Activated T-helper 1 cell treated with anti-CD3 and anti-CD28 coated beads, Interleukin-12 subunit alpha, Interleukin-12 subunit beta, Interleukin-2, Interleukin-4 antibody, amounts not matched to agents 30 ng/mL and 10 ng/mL and 1 ng/mL, durations not matched to agents 14 hours and 24 hours and 36 hours (primary cell): ENCODE measurements around the gene GLDC. TPM values are rescaled to one million over a fixed set of nuclear protein-coding genes. Genes with fewer than 3 reads are reported as not detected.

Experiments used
- DNase-seq: peaks from one replicate; pipeline ENCODE4 v3.0.0; 2021; ENCODE audit warnings: low spot score
- H3K27ac Mint-ChIP-seq: one replicate; pipeline ENCODE4 v1.8.0; 2021; ENCODE audit warnings: mild to moderate bottlenecking, mixed read lengths
- H3K27me3 Mint-ChIP-seq: one replicate; pipeline ENCODE4 v1.8.0; 2022; ENCODE audit warnings: mild to moderate bottlenecking, moderate library complexity, mixed read lengths; ENCODE audit not compliant: insufficient read depth
- H3K36me3 Mint-ChIP-seq: one replicate; pipeline ENCODE4 v1.8.0; 2021; ENCODE audit warnings: low read depth, mixed read lengths
- H3K4me1 Mint-ChIP-seq: one replicate; pipeline ENCODE4 v1.8.0; 2021; ENCODE audit warnings: low read depth, mixed read lengths
- H3K4me3 Mint-ChIP-seq: one replicate; pipeline ENCODE4 v1.8.0; 2021; ENCODE audit warnings: mild to moderate bottlenecking, moderate library complexity, mixed read lengths
- H3K9me3 Mint-ChIP-seq: one replicate; pipeline ENCODE4 v1.8.0; 2021; ENCODE audit warnings: mixed read lengths
- intact Hi-C: fragments of 100-400 bp; cut with micrococcal nuclease; formaldehyde crosslinking; loops from one replicate; pipeline ENCODE4 v1.15.1; 2024
- total RNA-seq: library from RNA; stranded (reverse); gene quantifications from 2 replicates; pipeline ENCODE4 v1.2.3, GENCODE V29; 2022

GLDC gene
- total RNA-seq, 1 donor from 2014 or later = 1.4 TPM

GRCh38 chr9:6676254-6676921 is 30.9 kb upstream of the GLDC start:
- H3K36me3 Mint-ChIP-seq = peaks cover 5% of the 10 kb centered on the region
- peaks cover 7% of the 10 kb centered on the region for H3K4me1 Mint-ChIP-seq
- DNase-seq = no peak
- H3K27ac Mint-ChIP-seq = no peak overlapping the region
- peaks cover 3% of the 10 kb centered on the region for H3K27me3 Mint-ChIP-seq
- no peaks in the 10 kb centered on the region for H3K9me3 Mint-ChIP-seq
- intact Hi-C loops = no loop called here
- no peak overlapping the region for H3K4me3 Mint-ChIP-seq

GRCh38 chr9:6675268-6675667 is 29.7 kb upstream of the GLDC start:
- Mint-ChIP-seq H3K36me3 (peaks cover 1% of the 10 kb centered on the region), H3K4me3 (no peak overlapping the region), H3K9me3 (no peaks in the 10 kb centered on the region), H3K4me1 (peaks cover 1% of the 10 kb centered on the region), H3K27ac (no peak overlapping the region), H3K27me3 (peaks cover 3% of the 10 kb centered on the region)
- DNase-seq = no peak
- intact Hi-C loops = no loop called here

GRCh38 chr9:6673326-6674025 is 27.9 kb upstream of the GLDC start:
- Mint-ChIP-seq H3K36me3 (peaks cover 1% of the 10 kb centered on the region), H3K27me3 (peaks cover 5% of the 10 kb centered on the region), H3K9me3 (no peaks in the 10 kb centered on the region), H3K4me1 (no peaks in the 10 kb centered on the region), H3K27ac (no peak overlapping the region), H3K4me3 (no peak overlapping the region)
- no peak for DNase-seq
- intact Hi-C loops = no loop called here

GRCh38 chr9:6672118-6672517 is 26.6 kb upstream of the GLDC start:
- no peak overlapping the region for H3K4me3 Mint-ChIP-seq
- intact Hi-C loops = no loop called here
- no peak for DNase-seq
- peaks cover 7% of the 10 kb centered on the region for H3K27me3 Mint-ChIP-seq
- H3K4me1 Mint-ChIP-seq = no peaks in the 10 kb centered on the region
- no peaks in the 10 kb centered on the region for H3K9me3 Mint-ChIP-seq
- H3K27ac Mint-ChIP-seq = no peak overlapping the region
- no peaks in the 10 kb centered on the region for H3K36me3 Mint-ChIP-seq

GRCh38 chr9:6671416-6671815 is 25.9 kb upstream of the GLDC start:
- H3K36me3 Mint-ChIP-seq = no peaks in the 10 kb centered on the region
- no peak overlapping the region for H3K4me3 Mint-ChIP-seq
- H3K9me3 Mint-ChIP-seq = no peaks in the 10 kb centered on the region
- H3K4me1 Mint-ChIP-seq = no peaks in the 10 kb centered on the region
- no peak for DNase-seq
- H3K27me3 Mint-ChIP-seq = peaks cover 5% of the 10 kb centered on the region
- intact Hi-C loops = no loop called here
- no peak overlapping the region for H3K27ac Mint-ChIP-seq

- Mint-ChIP-seq H3K9me3 (no peaks in the 10 kb centered on the region), H3K4me3 (no peak overlapping the region), H3K27me3 (peaks cover 5% of the 10 kb centered on the region), H3K36me3 (no peaks in the 10 kb centered on the region), H3K4me1 (no peaks in the 10 kb centered on the region), H3K27ac (no peak overlapping the region)
- no peak for DNase-seq
- intact Hi-C loops = loop anchor here (5.0 kb wide), 1 partner anchor 318 kb away; no protein-coding TSS in a partner anchor
Measured at GRCh38 chr9:6669881-6670280, 24.4 kb upstream of the GLDC start.

GRCh38 chr9:6667633-6668280 is 22.2 kb upstream of the GLDC start:
- no peak overlapping the region for H3K4me3 Mint-ChIP-seq
- H3K36me3 Mint-ChIP-seq = no peaks in the 10 kb centered on the region
- H3K27me3 Mint-ChIP-seq = peaks cover 5% of the 10 kb centered on the region
- DNase-seq = no peak
- H3K4me1 Mint-ChIP-seq = no peaks in the 10 kb centered on the region
- intact Hi-C loops = loop anchor here (1.0 to 5.0 kb wide), 2 partner anchors 82 to 315 kb away; no protein-coding TSS in a partner anchor
- no peak overlapping the region for H3K27ac Mint-ChIP-seq
- no peaks in the 10 kb centered on the region for H3K9me3 Mint-ChIP-seq

- H3K27ac Mint-ChIP-seq = no peak overlapping the region
- H3K9me3 Mint-ChIP-seq = no peaks in the 10 kb centered on the region
- intact Hi-C loops = loop anchor here (1.0 to 5.0 kb wide), 2 partner anchors 82 to 315 kb away; no protein-coding TSS in a partner anchor
- no peaks in the 10 kb centered on the region for H3K4me1 Mint-ChIP-seq
- no peak overlapping the region for H3K4me3 Mint-ChIP-seq
- DNase-seq = no peak
- H3K27me3 Mint-ChIP-seq = peaks cover 5% of the 10 kb centered on the region
- H3K36me3 Mint-ChIP-seq = no peaks in the 10 kb centered on the region
Measured at GRCh38 chr9:6667080-6667479, 21.6 kb upstream of the GLDC start.

- intact Hi-C loops = loop anchor here (5.0 kb wide), 1 partner anchor 313 kb away; no protein-coding TSS in a partner anchor
- Mint-ChIP-seq H3K4me1 (no peaks in the 10 kb centered on the region), H3K9me3 (no peaks in the 10 kb centered on the region), H3K27ac (no peak overlapping the region), H3K27me3 (peaks cover 3% of the 10 kb centered on the region), H3K36me3 (no peaks in the 10 kb centered on the region), H3K4me3 (no peak overlapping the region)
- DNase-seq = no peak
Measured at GRCh38 chr9:6665628-6666027, 20.1 kb upstream of the GLDC start.

- no peak overlapping the region for H3K27ac Mint-ChIP-seq
- no peaks in the 10 kb centered on the region for H3K36me3 Mint-ChIP-seq
- H3K4me1 Mint-ChIP-seq = no peaks in the 10 kb centered on the region
- no peaks in the 10 kb centered on the region for H3K9me3 Mint-ChIP-seq
- no peak overlapping the region for H3K4me3 Mint-ChIP-seq
- intact Hi-C loops = no loop called here
- no peak for DNase-seq
- peaks cover 3% of the 10 kb centered on the region for H3K27me3 Mint-ChIP-seq
Measured at GRCh38 chr9:6664204-6664680, 18.7 kb upstream of the GLDC start.

- Mint-ChIP-seq H3K27me3 (peaks cover 5% of the 10 kb centered on the region), H3K36me3 (no peaks in the 10 kb centered on the region), H3K9me3 (no peaks in the 10 kb centered on the region), H3K4me1 (no peaks in the 10 kb centered on the region), H3K27ac (no peak overlapping the region), H3K4me3 (no peak overlapping the region)
- DNase-seq = no peak
- intact Hi-C loops = no loop called here
Measured at GRCh38 chr9:6660512-6660911, 15.0 kb upstream of the GLDC start.

- H3K27ac Mint-ChIP-seq = no peak overlapping the region
- no peaks in the 10 kb centered on the region for H3K36me3 Mint-ChIP-seq
- H3K9me3 Mint-ChIP-seq = no peaks in the 10 kb centered on the region
- H3K4me3 Mint-ChIP-seq = no peak overlapping the region
- DNase-seq = no peak
- H3K4me1 Mint-ChIP-seq = peaks cover 6% of the 10 kb centered on the region
- H3K27me3 Mint-ChIP-seq = peaks cover 13% of the 10 kb centered on the region
- intact Hi-C loops = no loop called here
Measured at GRCh38 chr9:6658628-6659353, 13.3 kb upstream of the GLDC start.
